HG03457 (cell line): Measurements from ENCODE around the gene WDR59.
"Not testable (repeated sequence)": the region's sequence is repeated elsewhere in the genome, so short reads cannot be mapped to it uniquely, and the experiment has no call there.

Experiments
- ATAC-seq: cut with Tn5 transposase; IDR thresholded peaks from one replicate; pipeline ENCODE4 v1.9.1; 2021; ENCODE audit warnings: moderate number of reproducible peaks; ENCODE audit not compliant: unreplicated experiment

WDR59 gene, protein sequence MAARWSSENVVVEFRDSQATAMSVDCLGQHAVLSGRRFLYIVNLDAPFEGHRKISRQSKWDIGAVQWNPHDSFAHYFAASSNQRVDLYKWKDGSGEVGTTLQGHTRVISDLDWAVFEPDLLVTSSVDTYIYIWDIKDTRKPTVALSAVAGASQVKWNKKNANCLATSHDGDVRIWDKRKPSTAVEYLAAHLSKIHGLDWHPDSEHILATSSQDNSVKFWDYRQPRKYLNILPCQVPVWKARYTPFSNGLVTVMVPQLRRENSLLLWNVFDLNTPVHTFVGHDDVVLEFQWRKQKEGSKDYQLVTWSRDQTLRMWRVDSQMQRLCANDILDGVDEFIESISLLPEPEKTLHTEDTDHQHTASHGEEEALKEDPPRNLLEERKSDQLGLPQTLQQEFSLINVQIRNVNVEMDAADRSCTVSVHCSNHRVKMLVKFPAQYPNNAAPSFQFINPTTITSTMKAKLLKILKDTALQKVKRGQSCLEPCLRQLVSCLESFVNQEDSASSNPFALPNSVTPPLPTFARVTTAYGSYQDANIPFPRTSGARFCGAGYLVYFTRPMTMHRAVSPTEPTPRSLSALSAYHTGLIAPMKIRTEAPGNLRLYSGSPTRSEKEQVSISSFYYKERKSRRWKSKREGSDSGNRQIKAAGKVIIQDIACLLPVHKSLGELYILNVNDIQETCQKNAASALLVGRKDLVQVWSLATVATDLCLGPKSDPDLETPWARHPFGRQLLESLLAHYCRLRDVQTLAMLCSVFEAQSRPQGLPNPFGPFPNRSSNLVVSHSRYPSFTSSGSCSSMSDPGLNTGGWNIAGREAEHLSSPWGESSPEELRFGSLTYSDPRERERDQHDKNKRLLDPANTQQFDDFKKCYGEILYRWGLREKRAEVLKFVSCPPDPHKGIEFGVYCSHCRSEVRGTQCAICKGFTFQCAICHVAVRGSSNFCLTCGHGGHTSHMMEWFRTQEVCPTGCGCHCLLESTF

DNA sequence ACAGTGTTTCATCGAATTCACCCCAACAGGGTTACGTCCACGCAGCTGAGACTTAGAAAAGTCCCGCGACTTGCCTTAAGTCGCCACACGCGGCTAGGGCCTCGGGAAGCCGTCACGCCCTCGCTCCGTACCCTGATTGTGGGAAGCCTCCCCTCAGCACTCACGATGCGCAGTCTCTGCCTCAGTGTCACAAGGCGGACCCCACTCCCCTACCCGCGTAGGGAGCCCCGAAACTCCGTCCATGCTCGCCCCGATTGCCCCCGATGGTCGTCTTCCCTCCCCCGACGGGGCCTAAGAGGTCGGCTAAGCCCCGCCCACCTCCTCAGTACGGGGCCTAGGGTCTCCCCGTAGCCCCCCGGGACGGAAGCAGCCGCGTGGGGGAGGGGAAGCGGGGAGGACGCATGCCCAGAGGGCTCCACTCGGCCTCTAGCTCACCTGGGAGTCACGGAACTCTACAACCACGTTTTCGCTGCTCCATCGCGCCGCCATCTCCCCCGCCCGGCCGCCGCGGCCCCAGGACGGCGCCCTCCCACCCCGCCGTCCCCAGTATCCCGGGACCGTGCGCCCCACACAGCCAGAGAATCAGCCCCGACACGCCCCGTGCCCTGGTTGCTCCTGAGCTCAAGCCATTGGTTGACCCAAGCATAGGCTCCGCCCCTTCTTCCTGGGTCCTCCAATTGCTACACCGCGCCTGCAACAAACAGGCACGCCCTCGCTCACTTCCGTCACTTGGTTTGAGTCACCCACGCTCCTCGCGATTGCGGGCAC, at the start of gene WDR59:
Gene WDR59, minus strand, starts transcription at position 595 of the 768 bp plus-strand sequence. Its CDS starts 106 bp downstream, at position 489.
- ATAC-seq, result peak; percentile 99

DNA sequence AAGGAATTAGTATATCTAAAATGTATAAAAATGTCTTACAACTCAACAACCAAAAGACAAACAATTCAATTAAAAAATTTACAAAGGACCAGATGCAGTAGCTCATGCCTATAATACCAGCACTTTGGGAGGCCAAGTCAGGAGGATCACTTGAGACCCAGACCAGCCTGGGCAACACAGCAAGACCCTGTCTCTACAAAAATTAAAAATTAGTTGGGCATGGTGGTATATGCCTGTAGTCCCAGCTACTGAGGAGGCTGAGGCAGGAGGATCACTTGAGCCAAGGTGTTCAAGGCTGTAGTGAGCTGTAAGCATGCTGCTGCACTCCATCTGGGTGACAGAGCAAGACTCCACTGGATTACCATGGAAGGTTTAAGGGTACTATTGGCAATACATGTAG, 47.7 kb upstream of the WDR59 start:
- ATAC-seq, result no peak

DNA sequence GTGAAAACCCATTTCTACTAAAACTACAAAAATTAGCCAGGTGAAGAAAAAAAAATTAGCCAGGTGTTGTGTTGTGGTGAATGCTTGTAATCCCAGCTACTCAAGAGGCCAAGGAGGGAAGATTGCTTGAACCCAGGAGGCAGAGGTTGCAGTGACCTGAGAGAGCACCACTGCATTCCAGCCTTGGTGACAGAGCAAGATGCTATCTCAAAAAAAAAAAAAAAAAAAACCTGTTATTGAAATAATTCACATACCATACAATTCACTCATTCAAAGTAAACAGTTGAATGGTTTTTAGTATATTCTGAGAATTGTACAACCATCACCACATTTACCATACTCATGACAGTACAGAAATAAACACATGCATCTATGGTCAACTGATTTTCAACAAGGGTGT, 44.9 kb upstream of the WDR59 start:
- no peak for ATAC-seq

DNA sequence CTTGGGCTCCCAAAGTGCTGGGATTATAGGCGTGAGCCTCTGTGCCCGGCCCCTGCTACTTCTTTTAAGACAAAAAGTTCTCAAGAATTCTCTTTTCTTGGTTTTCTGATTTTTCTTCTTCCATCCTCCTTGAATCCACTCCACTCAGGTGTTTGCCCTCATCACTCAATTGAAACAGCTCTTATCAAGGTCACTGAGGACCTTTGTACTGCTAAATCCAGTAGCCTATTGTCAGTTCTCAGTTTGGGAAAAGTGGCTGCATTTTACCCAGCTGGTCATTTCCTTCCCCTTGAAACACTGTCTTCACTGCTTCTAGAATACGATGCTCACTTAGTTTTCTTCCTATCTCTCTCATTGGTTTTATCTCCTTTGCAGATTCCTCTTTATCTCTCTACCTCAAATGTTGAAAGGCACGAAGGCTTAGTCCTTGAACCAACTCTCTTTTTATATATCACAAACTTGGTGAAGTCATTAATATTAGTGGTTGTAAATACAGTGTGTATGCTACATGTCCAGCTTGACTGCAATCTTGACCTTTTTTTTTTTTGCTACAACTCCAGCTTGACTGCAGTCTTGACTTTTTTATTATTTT, 43.7 kb upstream of the WDR59 start:
- ATAC-seq, result no peak

DNA sequence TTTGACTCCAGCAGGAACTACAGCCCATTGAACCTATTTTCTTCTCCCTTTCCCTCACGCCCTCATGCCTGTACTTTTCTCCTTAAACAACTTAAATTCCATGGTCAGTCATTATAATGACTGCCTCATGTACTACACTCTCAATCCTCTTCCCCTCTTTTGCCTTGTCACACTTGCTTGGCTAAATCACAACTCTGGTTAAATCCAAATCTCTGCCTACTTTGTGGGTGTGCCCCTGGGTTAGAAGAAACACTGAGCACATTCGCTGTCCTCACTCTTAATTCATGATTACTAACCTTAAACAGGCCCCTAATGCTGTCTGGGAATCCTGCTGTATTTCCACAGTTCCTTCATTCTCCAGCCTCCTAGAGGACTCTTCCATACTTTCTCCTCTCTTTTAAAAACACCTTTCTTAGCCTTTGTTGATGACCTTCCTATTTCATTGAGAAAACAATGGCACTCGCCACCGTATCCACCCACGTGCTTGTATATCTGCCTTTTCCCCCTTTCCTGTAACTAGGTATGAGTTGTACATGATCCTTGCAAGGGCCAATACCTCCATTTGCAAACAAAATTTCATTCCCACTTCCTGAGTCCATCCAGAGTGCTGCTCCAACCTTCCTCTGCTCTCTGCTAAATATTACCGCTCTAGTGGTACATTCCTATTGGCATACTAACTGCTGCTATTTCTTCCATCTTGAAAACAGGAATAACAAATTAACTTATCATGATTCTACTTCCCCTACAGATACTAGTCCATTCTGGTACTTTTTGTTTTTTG, 42.8 kb upstream of the WDR59 start:
- no peak for ATAC-seq

DNA sequence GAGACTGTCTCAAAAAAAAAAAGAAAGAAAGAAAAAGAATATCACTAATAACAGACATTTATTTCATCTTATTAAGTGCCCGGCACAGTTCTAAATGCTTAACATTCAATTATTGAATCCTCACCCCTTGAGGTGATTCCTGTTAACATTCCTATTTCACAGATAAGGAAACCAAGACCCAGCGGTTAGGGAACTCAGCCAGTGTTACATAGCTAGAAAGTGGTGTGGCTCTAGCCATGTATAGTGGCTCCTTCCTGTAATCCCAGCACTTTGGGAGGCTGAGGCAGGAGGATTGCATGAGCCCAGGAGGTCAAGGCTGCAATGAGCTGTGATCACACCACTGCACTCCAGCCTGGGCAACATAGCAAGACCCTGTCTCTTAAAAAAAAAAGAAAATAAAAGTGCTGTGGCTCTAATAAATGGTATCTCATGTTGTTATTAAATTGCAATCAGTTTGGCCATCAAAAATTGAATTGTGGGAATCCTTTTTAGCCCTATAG, 42.0 kb upstream of the WDR59 start:
- no peak for ATAC-seq

DNA sequence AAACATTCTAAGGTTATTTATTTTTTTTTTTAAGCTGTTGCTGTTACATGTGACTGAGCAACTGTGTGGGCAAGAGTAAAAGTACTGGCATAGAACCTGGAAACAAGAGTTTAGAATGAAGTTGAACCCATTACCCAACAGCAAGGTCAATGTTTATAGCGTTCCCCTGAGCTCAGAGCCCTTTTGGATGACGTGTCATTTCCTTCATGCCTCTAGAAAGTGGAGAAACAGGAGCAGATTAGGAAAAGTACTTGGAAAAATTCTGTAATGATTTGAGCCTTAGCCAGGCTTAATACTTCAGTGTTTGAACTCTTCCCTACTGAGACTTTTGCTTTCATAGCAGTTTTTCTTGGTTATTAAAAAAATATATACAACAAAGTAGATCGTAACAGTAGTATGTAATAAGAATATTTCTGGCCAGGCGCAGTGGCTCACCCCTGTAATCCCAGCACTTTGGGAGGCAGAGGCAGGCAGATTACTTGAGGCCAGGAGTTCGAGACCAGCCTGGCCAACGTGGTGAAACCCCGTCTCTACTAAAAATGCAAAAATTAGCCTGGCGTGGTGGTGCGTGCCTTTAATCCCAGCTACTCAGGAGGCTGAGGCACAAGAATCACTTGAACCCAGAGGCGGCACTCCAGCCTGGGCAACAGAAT, 41.4 kb upstream of the WDR59 start:
- not testable (repeated sequence) for ATAC-seq

DNA sequence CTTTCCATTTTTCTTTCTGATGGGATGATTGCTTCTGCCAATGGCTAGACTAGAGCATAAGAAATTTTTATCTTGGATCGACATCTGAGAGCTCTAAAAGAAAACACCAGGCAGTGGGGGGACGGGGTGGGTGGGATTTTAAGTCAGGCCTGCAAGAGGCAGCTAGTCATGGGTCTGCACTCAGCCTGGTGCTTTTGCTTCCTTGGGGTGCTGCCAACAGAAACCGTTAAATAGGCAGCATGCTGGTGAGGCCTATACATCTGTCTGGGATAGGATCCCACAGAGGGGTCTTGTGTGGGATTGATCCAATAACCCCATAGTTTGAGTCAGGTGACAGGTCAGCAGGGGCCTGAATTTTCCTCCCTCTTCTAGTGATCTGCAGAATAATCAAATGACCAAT, 40.8 kb upstream of the WDR59 start:
- no peak for ATAC-seq

DNA sequence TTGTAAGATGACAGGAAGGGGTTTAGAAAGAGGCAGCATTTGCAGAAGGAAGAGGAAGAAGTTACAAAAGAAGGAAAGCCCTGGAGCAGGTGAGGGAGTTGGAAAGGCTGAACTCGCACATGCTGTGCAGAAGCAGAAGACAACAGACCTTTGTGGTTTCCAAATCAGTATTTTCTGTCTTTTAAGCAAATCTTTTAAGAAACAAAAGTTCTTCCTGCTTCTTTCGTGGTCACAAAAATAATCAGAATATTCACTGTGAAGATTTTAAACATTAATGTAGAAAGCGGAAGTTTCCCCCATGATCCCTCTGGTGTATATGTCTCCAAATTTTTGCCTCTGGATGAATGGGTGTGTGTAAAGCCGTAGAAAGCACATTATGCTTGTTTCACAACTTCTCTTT, 39.7 kb upstream of the WDR59 start:
- no peak for ATAC-seq

DNA sequence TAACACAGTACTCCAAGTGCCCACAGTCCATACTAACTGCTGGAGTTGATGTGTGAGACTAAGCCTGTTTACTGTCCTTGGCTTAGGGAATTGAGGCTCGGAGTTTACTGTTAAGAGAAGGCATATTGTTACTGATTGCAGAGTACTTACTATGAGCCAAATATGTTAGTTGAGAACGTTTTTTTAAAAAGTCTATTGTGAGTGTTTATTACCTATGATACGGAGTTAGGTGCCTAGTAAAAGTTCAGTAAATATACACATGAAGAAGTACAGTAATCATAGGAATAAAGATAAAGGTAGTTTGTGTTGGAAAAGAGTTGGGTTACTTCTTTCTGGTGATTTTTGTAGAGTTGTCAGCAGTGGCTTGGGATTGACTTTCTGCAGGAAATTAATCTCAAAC, 39.3 kb upstream of the WDR59 start:
- ATAC-seq, result no peak

DNA sequence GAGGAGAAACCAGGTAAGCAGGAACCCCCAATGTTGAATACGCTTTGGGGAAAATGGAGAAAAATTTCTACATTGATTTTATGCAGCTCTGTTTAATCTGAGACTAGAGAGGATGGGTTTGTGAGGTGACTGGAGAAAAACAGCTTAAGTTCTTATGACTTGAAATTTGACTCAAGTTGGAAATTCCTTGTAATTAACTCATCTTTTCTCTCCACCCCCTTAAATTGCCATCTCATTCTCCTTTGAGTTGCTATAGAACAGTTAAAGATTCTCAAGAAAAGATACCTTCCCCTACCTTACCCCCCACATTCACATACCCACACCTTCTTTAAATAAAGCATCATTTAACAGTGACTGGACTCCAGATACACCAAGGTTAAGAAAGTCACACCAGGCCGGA, 38.1 kb upstream of the WDR59 start:
- ATAC-seq, result no peak

DNA sequence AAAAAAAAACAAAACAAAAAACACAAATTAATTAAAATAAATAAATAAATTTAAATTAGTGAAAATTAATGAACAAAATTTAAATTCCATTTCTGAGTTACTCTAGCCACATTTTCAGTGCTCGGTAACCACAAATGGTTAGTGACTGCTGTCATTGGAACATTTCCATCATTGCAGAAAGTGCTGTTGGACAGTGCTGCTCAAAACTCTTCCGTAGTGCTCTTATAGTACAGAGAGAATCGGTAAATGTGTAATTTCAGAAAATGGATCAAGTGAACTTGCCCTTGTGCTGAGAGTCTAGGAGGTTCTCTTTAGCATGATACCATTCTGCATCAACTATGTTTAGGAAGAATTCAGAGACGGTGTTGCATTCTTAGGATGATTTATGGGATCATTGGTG, 37.6 kb upstream of the WDR59 start:
- no peak for ATAC-seq

DNA sequence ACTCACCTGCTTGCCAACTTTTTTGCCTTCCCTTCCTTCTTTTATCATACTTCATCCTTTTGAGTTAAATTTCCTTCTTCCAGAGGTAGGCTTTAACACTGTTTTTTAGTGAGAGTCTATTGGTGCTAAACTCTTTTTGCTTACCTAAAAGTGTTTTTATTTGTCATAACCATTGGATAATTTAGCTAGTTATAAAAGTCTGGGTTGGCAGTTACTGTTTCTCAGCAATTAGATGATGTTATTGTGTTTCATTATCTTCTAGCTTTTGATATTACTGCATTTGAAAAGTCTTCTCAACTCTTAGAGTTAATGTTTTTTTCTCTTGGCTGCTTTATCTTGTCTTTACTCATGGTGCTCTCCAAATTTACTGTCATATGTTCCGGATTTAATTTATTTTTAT, 36.5 kb upstream of the WDR59 start:
- no peak for ATAC-seq

DNA sequence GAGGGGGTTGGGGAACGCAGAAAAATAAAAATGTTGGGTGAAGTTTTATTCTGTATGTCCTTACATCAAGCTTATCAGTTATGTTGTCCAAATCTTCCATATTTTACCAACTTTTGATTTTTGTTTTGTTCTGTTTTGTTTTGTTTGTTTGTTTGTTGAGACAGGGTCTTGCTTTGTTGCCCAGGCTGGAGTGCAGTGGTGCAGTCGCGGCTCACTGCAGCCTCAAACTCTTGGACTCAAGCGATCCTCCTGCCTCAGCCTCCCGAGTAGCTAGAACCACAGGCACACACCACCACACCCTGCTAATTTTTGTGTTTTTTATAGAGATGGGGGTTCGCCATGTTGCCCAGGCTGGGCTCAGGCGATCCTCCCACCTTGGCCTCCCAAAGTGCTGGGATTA, 34.7 kb upstream of the WDR59 start:
- no peak for ATAC-seq

DNA sequence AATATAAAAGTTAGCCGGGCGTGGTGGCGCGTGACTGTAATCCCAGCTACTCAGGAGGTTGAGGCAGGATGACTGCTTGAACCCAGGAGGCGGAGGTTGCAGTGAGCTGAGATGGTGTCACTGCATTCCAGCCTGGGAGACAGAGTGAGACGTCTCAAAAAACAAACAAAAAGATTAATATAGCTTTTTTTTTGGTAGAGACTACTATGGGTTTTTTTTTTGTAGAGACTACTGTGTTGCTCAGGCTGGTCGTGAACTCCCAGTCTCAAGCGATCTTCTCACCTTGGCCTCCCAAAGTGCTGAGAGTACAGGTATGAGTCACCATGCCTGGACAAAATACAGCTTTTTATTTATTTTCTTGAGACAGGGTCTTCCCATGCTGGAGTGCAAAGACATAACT, 34.1 kb upstream of the WDR59 start:
- no peak for ATAC-seq

DNA sequence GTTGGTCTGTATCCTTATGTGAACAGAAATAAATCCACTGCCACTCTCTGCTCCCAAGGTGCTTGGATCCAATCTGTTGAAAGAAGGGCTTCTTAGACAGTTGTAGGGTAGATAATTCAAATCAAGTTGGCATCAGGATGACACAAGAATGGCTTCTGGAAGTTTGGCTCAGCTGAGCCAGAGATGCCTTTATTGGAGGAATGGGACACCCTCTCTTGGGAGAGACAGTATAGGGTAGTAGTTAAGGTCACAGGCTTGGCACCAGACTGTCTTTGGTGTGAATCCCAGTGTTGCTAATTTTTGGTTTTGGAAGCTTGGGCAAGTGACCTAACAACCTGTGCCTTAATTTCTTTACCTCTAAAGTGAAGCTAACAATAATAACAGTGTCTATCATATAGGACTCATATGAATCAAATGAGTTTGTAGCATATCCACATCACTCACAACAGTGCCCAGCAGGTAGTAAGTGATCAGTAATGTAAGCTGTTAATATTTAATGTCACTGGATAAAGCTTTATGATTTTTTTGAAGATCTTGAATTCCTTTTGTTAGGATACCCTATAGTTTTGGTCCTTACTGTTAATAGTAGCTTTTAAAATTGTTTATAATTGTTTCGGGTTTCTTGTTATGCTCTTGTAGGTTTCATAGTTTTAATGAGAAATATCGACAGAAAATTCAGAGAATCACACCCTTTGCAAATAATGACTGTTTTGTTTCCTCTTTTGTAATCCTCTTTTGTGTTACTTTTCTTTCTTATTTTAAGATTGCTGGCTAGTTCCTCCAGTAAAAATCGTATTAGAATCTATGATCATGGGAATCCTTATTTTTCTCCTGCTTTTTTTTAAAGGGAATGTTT, 33.0 kb upstream of the WDR59 start:
- ATAC-seq, result no peak

DNA sequence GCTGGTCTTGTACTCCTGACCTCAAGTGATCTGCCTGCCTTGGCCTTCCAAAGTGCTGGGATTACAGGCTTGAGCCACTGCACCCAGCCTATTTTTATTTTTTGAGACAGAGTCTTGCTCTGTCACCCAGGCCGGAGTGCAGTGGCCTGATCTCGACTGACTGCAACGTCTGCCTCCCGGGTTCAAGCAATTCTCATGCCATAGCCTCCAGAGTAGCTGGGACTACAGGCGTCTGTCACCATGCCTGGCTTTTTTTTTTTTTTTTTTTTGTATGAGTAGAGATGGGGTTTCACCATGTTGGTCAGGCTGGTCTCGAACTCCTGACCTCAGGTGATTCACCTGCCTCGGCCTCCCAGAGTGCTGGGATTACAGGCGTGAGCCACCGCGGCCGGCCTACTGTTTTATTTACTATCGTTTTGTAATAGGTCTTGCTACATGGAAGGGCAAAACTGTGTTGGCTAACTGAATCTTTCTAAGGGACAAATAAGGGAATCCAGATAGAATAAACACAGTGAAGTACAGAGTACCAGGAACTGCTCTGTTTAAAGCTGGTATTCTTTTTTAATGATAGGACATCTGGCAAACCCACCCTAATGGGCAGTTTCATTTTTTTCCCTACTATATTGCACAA, 31.6 kb upstream of the WDR59 start:
- ATAC-seq, result not testable (repeated sequence)

DNA sequence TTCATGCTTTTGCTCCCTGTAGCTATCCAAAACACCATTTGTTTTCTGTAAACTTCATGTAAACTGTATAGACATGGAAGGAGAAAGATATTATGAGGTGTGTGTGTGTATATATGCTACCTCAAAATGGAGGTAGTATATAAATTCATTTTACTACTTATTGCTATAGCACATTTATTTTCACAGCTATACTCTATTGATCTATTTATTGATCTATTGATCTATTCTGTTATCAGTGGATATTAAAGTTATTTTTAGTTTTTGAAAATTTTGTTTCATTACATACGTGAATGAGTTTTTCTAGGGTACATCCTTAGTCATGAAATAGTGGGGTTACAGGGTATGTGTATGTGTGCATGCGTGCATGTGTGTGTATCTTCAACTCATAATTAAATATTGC, 29.4 kb upstream of the WDR59 start:
- ATAC-seq, result no peak
